ENCODE measurements around the gene HPD. TPM values are rescaled to one million over a fixed set of nuclear protein-coding genes. Genes with fewer than 3 reads are reported as not detected.

The HPD gene
- total RNA-seq, 2 experiments from 2014 or later: not detected

GRCh38 chr12:121823727-121824115 lies 34.9 kb downstream of the HPD start:
- Mint-ChIP-seq H3K27me3 (ENCODE audit: low read depth) (no peaks in the 10 kb centered on the region), H3K9me3 (no peaks in the 10 kb centered on the region), H3K36me3 (ENCODE audit: low read depth) (peaks cover 27% of the 10 kb centered on the region), H3K27ac (no peak overlapping the region), H3K4me3 (no peak overlapping the region), H3K4me1 (ENCODE audit: low read depth) (no peaks in the 10 kb centered on the region)
- intact Hi-C loops (cut with micrococcal nuclease): no loop called here
- DNase-seq: no peak
- CTCF ChIA-PET: interaction anchor here (0.6 to 1.6 kb wide), 6 partner anchors 12 to 64 kb away, joined by 3 to 6 read pairs (median 4); partner anchors contain the start of genes PSMD9 and RHOF

DNA sequence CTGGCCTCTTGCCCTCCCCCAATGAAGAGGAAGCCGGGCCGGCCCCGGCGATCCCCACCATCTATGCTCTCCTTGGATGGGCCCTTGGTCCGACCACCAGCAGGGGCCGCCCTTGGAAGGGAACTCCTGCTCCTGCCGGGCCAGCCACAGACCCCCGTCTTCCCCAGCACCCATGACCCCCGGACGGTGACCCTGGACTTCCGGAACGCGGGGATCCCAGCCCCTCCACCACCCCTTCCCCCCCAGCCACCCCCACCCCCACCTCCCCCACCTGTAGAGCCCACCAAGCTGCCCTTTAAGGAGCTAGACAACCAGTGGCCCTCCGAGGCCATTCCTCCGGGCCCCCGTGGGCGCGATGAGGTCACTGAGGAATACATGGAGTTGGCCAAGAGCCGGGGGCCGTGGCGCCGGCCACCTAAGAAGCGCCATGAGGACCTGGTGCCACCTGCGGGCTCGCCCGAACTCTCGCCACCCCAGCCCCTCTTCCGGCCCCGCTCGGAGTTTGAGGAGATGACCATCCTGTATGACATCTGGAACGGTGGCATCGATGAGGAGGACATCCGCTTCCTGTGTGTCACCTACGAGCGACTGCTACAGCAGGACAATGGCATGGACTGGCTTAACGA lies 35.4 kb downstream of the HPD start:
- DNase-seq: no peak
- no peaks in the 10 kb centered on the region for H3K4me1 Mint-ChIP-seq (ENCODE audit: low read depth)
- intact Hi-C loops (cut with micrococcal nuclease): no loop called here
- H3K4me3 Mint-ChIP-seq: no peak overlapping the region
- H3K36me3 Mint-ChIP-seq (ENCODE audit: low read depth): peaks cover 23% of the 10 kb centered on the region
- no peaks in the 10 kb centered on the region for H3K9me3 Mint-ChIP-seq
- H3K27me3 Mint-ChIP-seq (ENCODE audit: low read depth): no peaks in the 10 kb centered on the region
- H3K27ac Mint-ChIP-seq: no peak overlapping the region
- CTCF ChIA-PET: interaction anchor here (0.6 to 1.0 kb wide), 3 partner anchors 11 to 46 kb away, joined by 4 to 5 read pairs (median 4); no protein-coding TSS in a partner anchor

DNA sequence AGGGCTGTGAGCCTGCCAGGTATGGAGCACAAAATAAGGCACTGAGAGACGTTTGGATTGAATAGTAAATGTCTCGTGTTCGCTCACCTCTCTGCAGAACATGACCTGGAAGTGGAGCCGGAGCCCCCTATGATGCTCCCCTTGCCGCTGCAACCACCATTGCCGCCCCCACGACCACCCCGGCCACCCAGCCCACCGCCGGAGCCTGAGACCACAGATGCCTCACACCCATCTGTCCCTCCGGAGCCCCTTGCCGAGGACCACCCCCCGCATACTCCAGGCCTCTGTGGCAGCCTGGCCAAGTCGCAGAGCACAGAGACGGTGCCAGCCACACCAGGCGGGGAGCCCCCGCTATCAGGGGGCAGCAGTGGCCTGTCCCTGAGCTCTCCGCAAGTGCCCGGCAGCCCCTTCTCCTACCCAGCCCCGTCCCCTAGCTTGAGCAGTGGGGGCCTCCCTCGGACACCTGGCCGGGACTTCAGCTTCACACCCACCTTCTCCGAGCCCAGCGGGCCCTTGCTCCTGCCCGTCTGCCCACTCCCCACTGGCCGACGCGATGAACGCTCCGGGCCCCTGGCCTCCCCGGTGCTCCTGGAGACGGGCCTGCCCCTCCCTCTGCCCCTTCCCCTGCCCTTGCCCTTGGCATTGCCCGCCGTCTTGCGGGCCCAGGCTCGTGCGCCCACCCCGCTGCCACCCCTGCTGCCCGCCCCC lies 36.1 kb downstream of the HPD start:
- Mint-ChIP-seq H3K4me3 (no peak overlapping the region), H3K9me3 (no peaks in the 10 kb centered on the region), H3K27ac (no peak overlapping the region), H3K27me3 (ENCODE audit: low read depth) (no peaks in the 10 kb centered on the region), H3K36me3 (ENCODE audit: low read depth) (peaks cover 25% of the 10 kb centered on the region), H3K4me1 (ENCODE audit: low read depth) (no peaks in the 10 kb centered on the region)
- no peak for DNase-seq
- CTCF ChIA-PET: interaction anchor here (0.7 kb wide), 1 partner anchor 17 kb away, joined by 3 read pairs; no protein-coding TSS in a partner anchor
- intact Hi-C loops (cut with micrococcal nuclease): no loop called here

GRCh38 chr12:121820056-121820455 lies 38.6 kb downstream of the HPD start:
- CTCF ChIA-PET: interaction anchor here (1.4 kb wide), 1 partner anchor 9 kb away, joined by 3 read pairs; no protein-coding TSS in a partner anchor
- no peak for DNase-seq
- Mint-ChIP-seq H3K4me3 (no peak overlapping the region), H3K27me3 (ENCODE audit: low read depth) (no peaks in the 10 kb centered on the region), H3K4me1 (ENCODE audit: low read depth) (peaks cover 3% of the 10 kb centered on the region), H3K27ac (no peak overlapping the region), H3K9me3 (no peaks in the 10 kb centered on the region), H3K36me3 (ENCODE audit: low read depth) (peaks cover 21% of the 10 kb centered on the region)
- intact Hi-C loops (cut with micrococcal nuclease): no loop called here

- DNase-seq: no peak
- Mint-ChIP-seq H3K4me3 (no peak overlapping the region), H3K36me3 (ENCODE audit: low read depth) (peaks cover 23% of the 10 kb centered on the region), H3K4me1 (ENCODE audit: low read depth) (peaks cover 3% of the 10 kb centered on the region), H3K27me3 (ENCODE audit: low read depth) (no peaks in the 10 kb centered on the region), H3K27ac (no peak overlapping the region), H3K9me3 (no peaks in the 10 kb centered on the region)
- CTCF ChIA-PET: no interaction called here
- intact Hi-C loops (cut with micrococcal nuclease): no loop called here
Measured at GRCh38 chr12:121819212-121819949, 39.3 kb downstream of the HPD start.

- no peak for DNase-seq
- H3K4me3 Mint-ChIP-seq: no peak overlapping the region
- no peaks in the 10 kb centered on the region for H3K27me3 Mint-ChIP-seq (ENCODE audit: low read depth)
- H3K36me3 Mint-ChIP-seq (ENCODE audit: low read depth): peaks cover 23% of the 10 kb centered on the region
- H3K4me1 Mint-ChIP-seq (ENCODE audit: low read depth): peaks cover 15% of the 10 kb centered on the region
- CTCF ChIA-PET: interaction anchor here (3.6 kb wide), 1 partner anchor 22 kb away, joined by 37 read pairs; the partner anchor contains the start of gene RHOF
- H3K9me3 Mint-ChIP-seq: no peaks in the 10 kb centered on the region
- intact Hi-C loops (cut with micrococcal nuclease): no loop called here
- peak overlapping the region; percentile 36 for H3K27ac Mint-ChIP-seq
Measured at GRCh38 chr12:121817648-121818043, 41.0 kb downstream of the HPD start.

DNA sequence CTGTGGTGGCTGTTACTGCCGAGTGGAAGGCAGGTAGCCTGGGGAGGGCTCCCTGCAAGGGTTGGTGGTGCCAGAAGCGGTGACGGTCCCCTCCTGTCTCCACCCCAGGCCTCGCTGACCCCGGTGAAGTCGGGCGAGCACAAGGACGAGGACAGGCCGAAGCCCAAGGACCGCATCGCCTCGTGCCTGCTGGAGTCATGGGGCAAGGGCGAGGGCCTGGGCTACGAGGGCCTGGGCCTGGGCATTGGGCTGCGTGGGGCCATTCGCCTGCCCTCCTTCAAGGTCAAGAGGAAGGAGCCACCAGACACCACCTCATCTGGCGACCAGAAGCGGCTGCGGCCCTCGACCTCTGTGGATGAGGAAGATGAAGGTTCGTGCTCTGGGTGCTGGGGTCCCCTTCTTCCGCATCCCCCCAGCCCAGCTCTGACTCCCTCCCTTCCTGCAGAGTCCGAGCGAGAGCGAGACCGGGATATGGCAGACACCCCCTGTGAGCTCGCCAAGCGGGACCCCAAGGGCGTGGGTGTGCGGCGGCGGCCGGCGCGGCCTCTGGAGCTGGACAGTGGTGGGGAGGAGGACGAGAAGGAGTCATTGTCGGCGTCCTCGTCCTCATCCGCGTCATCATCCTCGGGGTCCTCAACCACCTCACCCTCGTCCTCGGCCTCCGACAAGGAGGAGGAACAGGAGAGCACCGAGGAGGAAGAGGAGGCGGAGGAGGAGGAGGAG lies 41.6 kb downstream of the HPD start:
- no peaks in the 10 kb centered on the region for H3K27me3 Mint-ChIP-seq (ENCODE audit: low read depth)

DNA sequence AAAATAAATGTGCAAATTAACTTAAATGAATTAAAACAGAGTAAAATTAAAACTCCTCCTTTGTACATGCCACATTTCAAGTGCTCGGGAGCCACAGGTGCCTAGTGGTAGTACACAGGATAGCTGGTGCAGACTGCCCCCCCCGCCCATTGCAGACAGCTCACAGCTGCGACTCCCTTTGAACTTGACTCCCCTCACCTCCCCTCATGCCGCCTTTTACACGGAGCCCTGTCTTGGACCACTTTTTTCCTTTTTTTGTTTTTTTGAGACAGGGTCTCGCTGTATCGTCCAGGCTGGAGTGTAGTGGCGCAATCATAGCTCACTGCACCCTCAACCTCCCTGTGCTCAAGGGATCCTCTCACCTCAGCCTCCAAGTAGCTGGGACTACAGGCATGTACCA lies 43.4 kb downstream of the HPD start:
- Mint-ChIP-seq H3K4me1 (ENCODE audit: low read depth) (peaks cover 30% of the 10 kb centered on the region), H3K36me3 (ENCODE audit: low read depth) (peaks cover 27% of the 10 kb centered on the region), H3K4me3 (no peak overlapping the region), H3K27ac (no peak overlapping the region), H3K9me3 (no peaks in the 10 kb centered on the region), H3K27me3 (ENCODE audit: low read depth) (no peaks in the 10 kb centered on the region)
- no peak for DNase-seq
- CTCF ChIA-PET: interaction anchor here (1.6 to 3.6 kb wide), 2 partner anchors 20 to 42 kb away, joined by 4 to 37 read pairs; partner anchors contain the start of gene RHOF
- intact Hi-C loops (cut with micrococcal nuclease): no loop called here

More for the DNA sequence above, 41.6 kb downstream of the HPD start:
- peaks cover 20% of the 10 kb centered on the region for H3K4me1 Mint-ChIP-seq (ENCODE audit: low read depth)
- no peak for DNase-seq
- H3K27ac Mint-ChIP-seq: no peak overlapping the region
- intact Hi-C loops (cut with micrococcal nuclease): no loop called here
- no peak overlapping the region for H3K4me3 Mint-ChIP-seq
- CTCF ChIA-PET: interaction anchor here (1.0 to 3.6 kb wide), 3 partner anchors 10 to 71 kb away, joined by 4 to 37 read pairs (median 5); partner anchors contain the start of genes PSMD9 and RHOF
- no peaks in the 10 kb centered on the region for H3K9me3 Mint-ChIP-seq
- peaks cover 23% of the 10 kb centered on the region for H3K36me3 Mint-ChIP-seq (ENCODE audit: low read depth)

DNA sequence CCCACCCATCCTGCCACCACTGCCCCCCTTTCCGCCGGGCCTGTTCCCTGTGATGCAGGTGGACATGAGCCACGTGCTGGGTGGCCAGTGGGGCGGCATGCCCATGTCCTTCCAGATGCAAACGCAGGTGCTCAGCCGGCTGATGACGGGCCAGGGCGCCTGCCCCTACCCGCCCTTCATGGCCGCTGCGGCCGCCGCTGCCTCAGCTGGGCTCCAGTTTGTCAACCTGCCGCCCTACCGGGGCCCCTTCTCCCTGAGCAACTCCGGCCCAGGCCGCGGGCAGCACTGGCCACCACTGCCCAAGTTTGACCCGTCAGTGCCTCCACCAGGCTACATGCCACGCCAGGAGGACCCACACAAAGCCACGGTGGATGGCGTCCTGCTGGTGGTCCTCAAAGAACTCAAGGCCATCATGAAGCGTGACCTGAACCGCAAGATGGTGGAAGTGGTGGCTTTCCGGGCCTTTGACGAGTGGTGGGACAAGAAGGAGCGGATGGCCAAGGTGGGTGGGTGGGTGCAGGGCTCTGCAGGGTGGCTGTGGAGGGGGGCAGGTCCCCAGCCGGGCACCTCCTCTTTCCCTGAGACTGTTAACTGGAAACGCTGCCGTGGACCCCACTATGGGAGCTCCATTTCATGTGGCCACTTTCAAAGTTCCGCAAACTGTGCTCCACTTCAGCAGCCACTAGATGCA lies 44.1 kb downstream of the HPD start:
- Mint-ChIP-seq H3K27ac (no peak overlapping the region), H3K4me1 (ENCODE audit: low read depth) (peaks cover 33% of the 10 kb centered on the region), H3K27me3 (ENCODE audit: low read depth) (no peaks in the 10 kb centered on the region), H3K4me3 (no peak overlapping the region), H3K9me3 (no peaks in the 10 kb centered on the region), H3K36me3 (ENCODE audit: low read depth) (peaks cover 28% of the 10 kb centered on the region)
- intact Hi-C loops (cut with micrococcal nuclease): no loop called here
- CTCF ChIA-PET: interaction anchor here (3.6 kb wide), 1 partner anchor 19 kb away, joined by 37 read pairs; the partner anchor contains the start of gene RHOF
- DNase-seq: no peak

DNA sequence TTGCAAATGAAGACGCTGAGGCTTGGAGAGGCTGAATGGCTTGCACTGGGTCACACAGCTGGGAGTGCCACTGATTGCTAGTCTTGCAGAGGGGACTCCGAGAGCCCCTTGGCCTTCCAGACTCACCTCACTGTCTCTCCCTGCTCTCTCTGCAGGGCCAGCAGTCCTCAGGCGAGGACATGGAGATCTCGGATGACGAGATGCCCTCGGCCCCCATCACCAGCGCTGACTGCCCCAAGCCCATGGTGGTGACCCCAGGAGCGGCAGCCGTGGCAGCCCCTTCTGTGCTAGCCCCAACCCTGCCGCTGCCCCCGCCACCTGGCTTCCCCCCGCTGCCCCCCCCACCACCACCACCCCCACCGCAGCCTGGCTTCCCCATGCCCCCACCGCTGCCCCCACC lies 44.7 kb downstream of the HPD start:
- Mint-ChIP-seq H3K27me3 (ENCODE audit: low read depth) (no peaks in the 10 kb centered on the region), H3K27ac (no peak overlapping the region), H3K36me3 (ENCODE audit: low read depth) (peaks cover 30% of the 10 kb centered on the region), H3K4me3 (no peak overlapping the region), H3K4me1 (ENCODE audit: low read depth) (peaks cover 39% of the 10 kb centered on the region), H3K9me3 (no peaks in the 10 kb centered on the region)
- CTCF ChIA-PET: interaction anchor here (0.7 to 12.5 kb wide), 3 partner anchors 19 to 74 kb away, joined by 3 to 494 read pairs (median 3); partner anchors contain the start of gene RHOF
- intact Hi-C loops (cut with micrococcal nuclease): no loop called here
- no peak for DNase-seq

Data from activated naive CD4-positive, alpha-beta T cell treated with anti-CD3 and anti-CD28 coated beads for 36 hours (primary cell).